ENCODE measurements around the gene METRNL. TPM values are rescaled to one million over a fixed set of nuclear protein-coding genes. Genes with fewer than 3 reads are reported as not detected.
A peak's percentile ranks its signal among the peaks of the same experiment; 100 is the strongest.

The METRNL gene
- total RNA-seq, 1 experiment from 2014 or later = 21.0 TPM

DNA sequence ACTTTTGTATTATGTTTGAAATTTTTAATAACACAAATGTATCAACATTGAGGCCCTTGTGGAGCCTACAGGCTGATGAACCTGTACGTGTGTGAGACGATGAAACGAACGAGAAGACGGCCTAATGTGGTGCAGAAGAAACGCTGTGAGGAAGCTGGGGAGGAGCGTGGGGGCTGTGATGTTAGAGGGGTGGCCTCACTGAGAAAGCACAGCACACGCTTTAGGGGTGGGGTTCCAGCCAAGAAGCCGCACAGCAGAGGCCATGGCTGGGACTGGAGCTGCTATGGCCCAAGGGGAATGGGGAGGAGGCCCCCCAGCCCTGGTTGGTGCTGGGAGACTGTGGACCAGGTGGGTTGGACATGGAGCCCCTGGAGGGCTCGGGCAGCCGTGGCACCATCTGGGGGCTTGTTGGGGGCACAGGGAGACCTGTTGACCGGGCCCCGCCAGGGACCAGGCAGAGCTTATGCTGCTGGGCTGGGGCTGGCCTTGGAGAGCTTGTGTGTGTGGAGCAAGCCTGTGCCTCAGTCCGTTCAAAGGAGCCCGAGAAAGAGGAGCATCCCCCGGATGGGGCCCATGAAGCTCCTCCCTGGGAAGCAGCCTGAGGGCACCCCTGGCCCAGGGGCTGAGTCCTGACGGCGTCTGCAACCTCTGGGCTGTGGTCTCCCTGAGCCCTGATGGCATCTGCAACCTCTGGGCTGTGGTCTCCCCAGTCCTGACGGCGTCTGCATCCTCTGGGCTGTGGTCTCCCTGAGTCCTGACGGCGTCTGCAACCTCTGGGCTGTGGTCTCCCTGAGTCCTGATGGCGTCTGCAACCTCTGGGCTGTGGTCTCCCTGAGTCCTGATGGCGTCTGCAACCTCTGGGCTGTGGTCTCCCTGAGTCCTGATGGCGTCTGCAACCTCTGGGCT lies 44.7 kb downstream of the METRNL start:
- no peak for TF ChIP-seq SIN3A (IDR thresholded peaks at IDR 0.05; ENCODE audit: borderline replicate concordance, insufficient read depth, low read depth, low read length)
- no peak for TF ChIP-seq POLR2AphosphoS5 (IDR thresholded peaks at IDR 0.05; ENCODE audit: low read depth, low read length)
- TF ChIP-seq, protein P1, sequence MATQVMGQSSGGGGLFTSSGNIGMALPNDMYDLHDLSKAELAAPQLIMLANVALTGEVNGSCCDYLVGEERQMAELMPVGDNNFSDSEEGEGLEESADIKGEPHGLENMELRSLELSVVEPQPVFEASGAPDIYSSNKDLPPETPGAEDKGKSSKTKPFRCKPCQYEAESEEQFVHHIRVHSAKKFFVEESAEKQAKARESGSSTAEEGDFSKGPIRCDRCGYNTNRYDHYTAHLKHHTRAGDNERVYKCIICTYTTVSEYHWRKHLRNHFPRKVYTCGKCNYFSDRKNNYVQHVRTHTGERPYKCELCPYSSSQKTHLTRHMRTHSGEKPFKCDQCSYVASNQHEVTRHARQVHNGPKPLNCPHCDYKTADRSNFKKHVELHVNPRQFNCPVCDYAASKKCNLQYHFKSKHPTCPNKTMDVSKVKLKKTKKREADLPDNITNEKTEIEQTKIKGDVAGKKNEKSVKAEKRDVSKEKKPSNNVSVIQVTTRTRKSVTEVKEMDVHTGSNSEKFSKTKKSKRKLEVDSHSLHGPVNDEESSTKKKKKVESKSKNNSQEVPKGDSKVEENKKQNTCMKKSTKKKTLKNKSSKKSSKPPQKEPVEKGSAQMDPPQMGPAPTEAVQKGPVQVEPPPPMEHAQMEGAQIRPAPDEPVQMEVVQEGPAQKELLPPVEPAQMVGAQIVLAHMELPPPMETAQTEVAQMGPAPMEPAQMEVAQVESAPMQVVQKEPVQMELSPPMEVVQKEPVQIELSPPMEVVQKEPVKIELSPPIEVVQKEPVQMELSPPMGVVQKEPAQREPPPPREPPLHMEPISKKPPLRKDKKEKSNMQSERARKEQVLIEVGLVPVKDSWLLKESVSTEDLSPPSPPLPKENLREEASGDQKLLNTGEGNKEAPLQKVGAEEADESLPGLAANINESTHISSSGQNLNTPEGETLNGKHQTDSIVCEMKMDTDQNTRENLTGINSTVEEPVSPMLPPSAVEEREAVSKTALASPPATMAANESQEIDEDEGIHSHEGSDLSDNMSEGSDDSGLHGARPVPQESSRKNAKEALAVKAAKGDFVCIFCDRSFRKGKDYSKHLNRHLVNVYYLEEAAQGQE (IDR thresholded peaks at IDR 0.05; ENCODE audit: insufficient read depth in 1 of 2, low read depth in 2 of 2, low read length in 1 of 2) = no peak
- no peak for TF ChIP-seq TCF7L2 (IDR thresholded peaks at IDR 0.05; ENCODE audit: low read depth, low read length)
- TF ChIP-seq, protein P2, sequence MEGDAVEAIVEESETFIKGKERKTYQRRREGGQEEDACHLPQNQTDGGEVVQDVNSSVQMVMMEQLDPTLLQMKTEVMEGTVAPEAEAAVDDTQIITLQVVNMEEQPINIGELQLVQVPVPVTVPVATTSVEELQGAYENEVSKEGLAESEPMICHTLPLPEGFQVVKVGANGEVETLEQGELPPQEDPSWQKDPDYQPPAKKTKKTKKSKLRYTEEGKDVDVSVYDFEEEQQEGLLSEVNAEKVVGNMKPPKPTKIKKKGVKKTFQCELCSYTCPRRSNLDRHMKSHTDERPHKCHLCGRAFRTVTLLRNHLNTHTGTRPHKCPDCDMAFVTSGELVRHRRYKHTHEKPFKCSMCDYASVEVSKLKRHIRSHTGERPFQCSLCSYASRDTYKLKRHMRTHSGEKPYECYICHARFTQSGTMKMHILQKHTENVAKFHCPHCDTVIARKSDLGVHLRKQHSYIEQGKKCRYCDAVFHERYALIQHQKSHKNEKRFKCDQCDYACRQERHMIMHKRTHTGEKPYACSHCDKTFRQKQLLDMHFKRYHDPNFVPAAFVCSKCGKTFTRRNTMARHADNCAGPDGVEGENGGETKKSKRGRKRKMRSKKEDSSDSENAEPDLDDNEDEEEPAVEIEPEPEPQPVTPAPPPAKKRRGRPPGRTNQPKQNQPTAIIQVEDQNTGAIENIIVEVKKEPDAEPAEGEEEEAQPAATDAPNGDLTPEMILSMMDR (IDR thresholded peaks at IDR 0.05) = no peak
- H3K27me3 ChIP-seq (ENCODE audit: control insufficient read depth, insufficient read depth, low read length) = peaks cover 3% of the 10 kb centered on the region; the same call in 1 of the 2 replicates
- no peaks in the 10 kb centered on the region for H3K4me1 ChIP-seq (ENCODE audit: control insufficient read depth, insufficient read depth, low read length)
- BruUV-seq (replicated peaks) = no TSS peak
- no peaks in the 10 kb centered on the region for H3K9me3 ChIP-seq (ENCODE audit: control insufficient read depth, insufficient read depth, low read depth, low read length)
- H3K27ac ChIP-seq (ENCODE audit: low read length) = no peak overlapping the region
- in situ Hi-C loops (cut with HindIII; ENCODE audit: low pct_unique_long_range_greater_than_20kb, low sequenced_read_pairs) (no loop called here), intact Hi-C loops (cut with micrococcal nuclease; ENCODE audit: unreplicated experiment) (no loop called here)
- H3K4me3 ChIP-seq (ENCODE audit: low read depth in 2 of 2, low read length in 2 of 2) = no peak overlapping the region
- ATAC-seq (no peak), DNase-seq (ENCODE audit: low read depth, low spot score) (no peak)
- ChIA-PET POLR2A (interaction anchor here (0.6 kb wide), 1 partner anchor 73 kb away, joined by 4 read pairs; no protein-coding TSS in a partner anchor), CTCF (no interaction called here)
- no peaks in the 10 kb centered on the region for H3K36me3 ChIP-seq (ENCODE audit: control insufficient read depth, insufficient read depth, low read length)

DNA sequence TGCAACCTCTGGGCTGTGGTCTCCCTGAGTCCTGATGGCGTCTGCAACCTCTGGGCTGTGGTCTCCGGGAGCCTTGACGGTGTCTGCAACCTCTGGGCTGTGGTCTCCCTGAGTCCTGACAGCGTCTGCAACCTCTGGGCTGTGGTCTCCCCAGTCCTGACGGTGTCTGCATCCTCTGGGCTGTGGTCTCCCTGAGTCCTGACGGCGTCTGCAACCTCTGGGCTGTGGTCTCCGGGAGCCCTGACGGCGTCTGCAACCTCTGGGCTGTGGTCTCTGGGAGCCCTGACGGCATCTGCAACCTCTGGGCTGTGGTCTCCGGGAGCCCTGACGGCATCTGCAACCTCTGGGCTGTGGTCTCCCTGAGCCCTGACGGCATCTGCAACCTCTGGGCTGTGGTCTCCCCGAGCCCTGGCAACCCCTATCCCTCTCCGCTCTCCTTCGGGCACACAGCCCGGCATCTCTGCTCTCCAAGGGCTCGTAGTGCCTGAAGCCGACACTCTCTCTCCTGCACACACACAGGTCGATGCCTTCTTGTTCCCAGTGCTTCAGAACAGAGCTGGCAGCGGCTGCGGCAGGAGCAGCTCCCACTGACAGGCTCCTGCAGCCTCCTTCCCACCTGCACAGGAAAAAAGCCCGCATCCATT lies 45.6 kb downstream of the METRNL start:
- TF ChIP-seq TCF7L2 (IDR thresholded peaks at IDR 0.05; ENCODE audit: low read depth, low read length) = no peak
- TF ChIP-seq, protein P2 (IDR thresholded peaks at IDR 0.05) = no peak
- TF ChIP-seq SIN3A (IDR thresholded peaks at IDR 0.05; ENCODE audit: borderline replicate concordance, insufficient read depth, low read depth, low read length) = no peak
- TF ChIP-seq, protein P1 (IDR thresholded peaks at IDR 0.05; ENCODE audit: insufficient read depth in 1 of 2, low read depth in 2 of 2, low read length in 1 of 2) = no peak
- TF ChIP-seq POLR2AphosphoS5 (IDR thresholded peaks at IDR 0.05; ENCODE audit: low read depth, low read length) = no peak
- ChIA-PET CTCF (no interaction called here), POLR2A (no interaction called here)
- in situ Hi-C loops (cut with HindIII; ENCODE audit: low pct_unique_long_range_greater_than_20kb, low sequenced_read_pairs) = no loop called here
- H3K4me3 ChIP-seq (ENCODE audit: low read depth in 2 of 2, low read length in 2 of 2) = no peak overlapping the region
- H3K4me1 ChIP-seq (ENCODE audit: control insufficient read depth, insufficient read depth, low read length) = no peaks in the 10 kb centered on the region
- no TSS peak for BruUV-seq (replicated peaks)
- intact Hi-C loops (cut with micrococcal nuclease; ENCODE audit: unreplicated experiment) = no loop called here
- ATAC-seq (peak; percentile 47; the same call in 1 of the 2 replicates), DNase-seq (ENCODE audit: low read depth, low spot score) (no peak)
- no peaks in the 10 kb centered on the region for H3K36me3 ChIP-seq (ENCODE audit: control insufficient read depth, insufficient read depth, low read length)
- no peaks in the 10 kb centered on the region for H3K9me3 ChIP-seq (ENCODE audit: control insufficient read depth, insufficient read depth, low read depth, low read length)
- H3K27me3 ChIP-seq (ENCODE audit: control insufficient read depth, insufficient read depth, low read length) = peaks cover 3% of the 10 kb centered on the region; the same call in 1 of the 2 replicates
- no peak overlapping the region for H3K27ac ChIP-seq (ENCODE audit: low read length)

Measured in Panc1 (cell line).